SK-N-MC (cell line): Measurements from ENCODE around the gene HES5.

Source experiments
- EZH2 ChIP-seq: fragments of 200-600 bp; sonication (generic); IDR thresholded peaks from one replicate; pipeline ENCODE4 v1.6.1; 2017; ENCODE audit warnings: antibody characterized with exemption
- FOXP2 ChIP-seq: optimal IDR thresholded peaks from 2 replicates; pipeline ENCODE3; 2011; ENCODE audit warnings: mild to moderate bottlenecking, moderate library complexity; ENCODE audit not compliant: insufficient read depth; ENCODE audit errors: extremely low read length, control extremely low read depth
- POLR2AphosphoS5 ChIP-seq: IDR thresholded peaks from 2 replicates; pipeline ENCODE4 v1.6.1; 2012; ENCODE audit warnings: mild to moderate bottlenecking, low read depth, low read length, borderline replicate concordance

DNA sequence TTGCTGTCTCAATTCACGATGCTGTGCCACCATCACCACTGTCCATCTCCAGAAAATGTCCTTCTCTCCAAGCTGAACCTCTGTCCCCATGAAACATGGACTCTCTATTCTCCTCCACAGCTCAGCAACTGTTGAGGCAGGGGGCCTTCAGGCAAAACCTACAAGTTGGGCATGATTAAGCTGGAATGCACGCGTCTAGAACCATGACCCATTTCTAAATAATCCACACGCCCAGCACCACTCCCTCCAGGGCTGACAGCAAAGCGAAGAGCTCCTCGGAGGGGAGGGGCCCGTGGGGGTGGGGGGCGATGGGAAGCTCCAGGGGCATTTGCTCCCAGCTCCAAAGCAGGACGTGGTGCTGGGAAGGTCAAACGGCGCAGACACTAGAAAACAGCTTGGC, 3.3 kb upstream of the HES5 start:
- TF ChIP-seq POLR2AphosphoS5 (no peak), EZH2 (no peak), FOXP2 (no peak)
